Thoracic aorta (tissue), 2 donors: Measurements from ENCODE around the gene MCM9. TPM values are rescaled to one million over a fixed set of nuclear protein-coding genes. Genes with fewer than 3 reads are reported as not detected.

Source experiments
- ATAC-seq: fragments of 150-250 bp; one replicate; pipeline ENCODE4 v1.8.0; 2017; ENCODE audit warnings: low read depth; ENCODE audit not compliant: insufficient number of reproducible peaks, low FRiP score
- DNase-seq: peaks from one replicate; pipeline ENCODE4 v3.0.0-alpha.2; 2020; ENCODE audit warnings: low spot score
- H3K27ac ChIP-seq, 2 donors: fragments of 200-600 bp; sonication (generic); 1 replicate in 1 of 2; 2 replicates in 1 of 2; pipeline ENCODE4 v1.5.1; 2016; ENCODE audit warnings: mild to moderate bottlenecking in 2 of 2, moderate library complexity in 2 of 2
- H3K27me3 ChIP-seq: fragments of 200-600 bp; sonication (generic); replicated peaks from 2 replicates; pipeline ENCODE4 v1.6.0; 2016; ENCODE audit warnings: mild to moderate bottlenecking; ENCODE audit not compliant: insufficient read depth
- H3K36me3 ChIP-seq: fragments of 200-600 bp; sonication (generic); one replicate; pipeline ENCODE4 v1.5.1; 2016
- H3K4me1 ChIP-seq, 2 donors: fragments of 200-600 bp; sonication (generic); 1 replicate in 1 of 2; 2 replicates in 1 of 2; pipeline versions ENCODE4 v1.5.1 to v1.6.0; 2016; ENCODE audit warnings: low read depth in 2 of 2, mild to moderate bottlenecking in 1 of 2; ENCODE audit not compliant: control insufficient read depth in 1 of 2
- H3K4me3 ChIP-seq: fragments of 200-600 bp; sonication (generic); 2 replicates; pipeline ENCODE4 v1.5.1; 2016; ENCODE audit warnings: mild to moderate bottlenecking
- H3K9me3 ChIP-seq: fragments of 200-600 bp; sonication (generic); 2 replicates; pipeline ENCODE4 v1.5.1; 2016
- CTCF ChIP-seq: fragments of 200-600 bp; sonication (generic); IDR thresholded peaks from one replicate; pipeline ENCODE4 v1.5.1; 2019; ENCODE audit warnings: antibody characterized with exemption
- total RNA-seq, 2 donors: library from RNA; depleted of rRNA; stranded (reverse); fragments of >200 nt; gene quantifications; one replicate each; pipeline versions ENCODE4 v1.1.0 to v1.2.3, GENCODE V29; 2016

Gene MCM9
- total RNA-seq, 2 donors from 2014 or later, result 14.1 to 22.2 TPM

- H3K36me3 ChIP-seq, result no peaks in the 10 kb centered on the region
- no peak overlapping the region for H3K27ac ChIP-seq
- no peak for TF ChIP-seq CTCF
- H3K27me3 ChIP-seq, result no peaks in the 10 kb centered on the region
- no peak for ATAC-seq
- H3K9me3 ChIP-seq, result no peaks in the 10 kb centered on the region
- no peak for DNase-seq
- H3K4me3 ChIP-seq, result no peak overlapping the region
- peaks cover 10 to 11% of the 10 kb centered on the region in 2 donors for H3K4me1 ChIP-seq
Observed at GRCh38 chr6:118864341-118865099, 70.4 kb downstream of the MCM9 start.

GRCh38 chr6:118862443-118862842 is 72.5 kb downstream of the MCM9 start:
- DNase-seq, result no peak
- peaks cover 10 to 11% of the 10 kb centered on the region in 2 donors for H3K4me1 ChIP-seq
- H3K27me3 ChIP-seq, result no peaks in the 10 kb centered on the region
- ATAC-seq, result no peak
- H3K27ac ChIP-seq, result no peak overlapping the region
- no peak overlapping the region for H3K4me3 ChIP-seq
- no peaks in the 10 kb centered on the region for H3K36me3 ChIP-seq
- no peak for TF ChIP-seq CTCF
- no peaks in the 10 kb centered on the region for H3K9me3 ChIP-seq

GRCh38 chr6:118860880-118861279 is 74.1 kb downstream of the MCM9 start:
- Histone ChIP-seq H3K4me3 (no peak overlapping the region), H3K4me1 (peaks cover 10 to 11% of the 10 kb centered on the region in 2 donors), H3K27ac (no peak overlapping the region), H3K27me3 (no peaks in the 10 kb centered on the region), H3K9me3 (no peaks in the 10 kb centered on the region), H3K36me3 (no peaks in the 10 kb centered on the region)
- TF ChIP-seq CTCF, result no peak
- DNase-seq (no peak), ATAC-seq (no peak)

- H3K4me3 ChIP-seq, result no peak overlapping the region
- TF ChIP-seq CTCF, result no peak
- peaks cover 9 to 11% of the 10 kb centered on the region in 2 donors for H3K4me1 ChIP-seq
- H3K36me3 ChIP-seq, result no peaks in the 10 kb centered on the region
- no peaks in the 10 kb centered on the region for H3K27me3 ChIP-seq
- no peak overlapping the region for H3K27ac ChIP-seq
- no peaks in the 10 kb centered on the region for H3K9me3 ChIP-seq
- ATAC-seq (no peak), DNase-seq (no peak)
Observed at GRCh38 chr6:118860363-118860762, 74.6 kb downstream of the MCM9 start.

- no peak for ATAC-seq
Observed at GRCh38 chr6:118859517-118860064, 75.4 kb downstream of the MCM9 start.

More at GRCh38 chr6:118859517-118860064, 75.4 kb downstream of the MCM9 start:
- Histone ChIP-seq H3K27ac (no peak overlapping the region), H3K4me3 (no peak overlapping the region), H3K27me3 (no peaks in the 10 kb centered on the region), H3K36me3 (no peaks in the 10 kb centered on the region), H3K4me1 (peaks cover 1 to 3% of the 10 kb centered on the region in 2 donors), H3K9me3 (no peaks in the 10 kb centered on the region)
- DNase-seq, result no peak
- TF ChIP-seq CTCF, result no peak
